IPS-NIHi11 (cell line): ENCODE measurements around the gene BMI1.

Experiments used
- DNase-seq: peaks from one replicate; pipeline ENCODE4 v3.0.0; 2012; ENCODE audit warnings: mixed read lengths, low spot score

The BMI1 gene

GRCh38 chr10:22319980-22320558 lies 830 bp upstream of the BMI1 start:
- no peak for DNase-seq

DNA sequence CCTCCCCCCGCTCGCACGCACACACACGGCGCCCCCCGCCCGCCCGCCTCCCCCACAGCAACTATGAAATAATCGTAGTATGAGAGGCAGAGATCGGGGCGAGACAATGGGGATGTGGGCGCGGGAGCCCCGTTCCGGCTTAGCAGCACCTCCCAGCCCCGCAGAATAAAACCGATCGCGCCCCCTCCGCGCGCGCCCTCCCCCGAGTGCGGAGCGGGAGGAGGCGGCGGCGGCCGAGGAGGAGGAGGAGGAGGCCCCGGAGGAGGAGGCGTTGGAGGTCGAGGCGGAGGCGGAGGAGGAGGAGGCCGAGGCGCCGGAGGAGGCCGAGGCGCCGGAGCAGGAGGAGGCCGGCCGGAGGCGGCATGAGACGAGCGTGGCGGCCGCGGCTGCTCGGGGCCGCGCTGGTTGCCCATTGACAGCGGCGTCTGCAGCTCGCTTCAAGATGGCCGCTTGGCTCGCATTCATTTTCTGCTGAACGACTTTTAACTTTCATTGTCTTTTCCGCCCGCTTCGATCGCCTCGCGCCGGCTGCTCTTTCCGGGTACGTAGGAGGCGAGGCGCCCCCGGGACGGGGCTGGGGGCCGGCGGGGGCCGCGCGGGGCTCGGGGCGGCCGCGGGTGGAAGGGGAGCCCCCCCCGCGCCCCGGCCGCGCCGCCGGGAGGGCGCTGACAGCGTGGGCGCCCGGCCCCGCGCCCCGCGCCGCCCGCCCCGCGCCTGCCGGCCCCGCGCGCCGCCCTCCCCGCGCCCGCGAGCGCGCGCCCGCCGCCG lies 441 bp downstream of the BMI1 start:
- DNase-seq: peak; percentile 58

- peak; percentile 41 for DNase-seq
Observed at GRCh38 chr10:22321924-22322640, 1.2 kb downstream of the BMI1 start.

- DNase-seq: no peak
Observed at GRCh38 chr10:22322641-22323160, 1.8 kb downstream of the BMI1 start.

- no peak for DNase-seq
Observed at GRCh38 chr10:22323538-22324305, 2.8 kb downstream of the BMI1 start.

DNA sequence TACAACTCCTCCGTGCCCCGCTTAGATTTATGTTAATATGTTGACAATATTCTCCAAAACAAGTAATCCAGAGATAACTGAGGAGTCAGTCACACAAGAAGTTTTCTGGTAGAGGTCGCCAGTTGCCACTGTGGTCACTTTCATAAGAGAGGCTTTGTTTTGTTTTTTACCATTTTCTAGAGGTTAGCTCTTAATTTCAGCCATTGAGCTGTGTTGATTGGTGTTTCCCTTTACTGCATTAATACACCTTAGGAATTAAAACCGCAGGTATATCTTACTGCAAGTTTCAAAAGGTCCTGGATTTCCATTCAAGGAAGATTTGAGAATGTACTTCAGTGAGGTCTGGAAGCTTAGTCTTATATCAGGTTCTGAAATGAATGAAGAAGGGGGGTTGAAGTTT lies 3.5 kb downstream of the BMI1 start:
- no peak for DNase-seq

GRCh38 chr10:22324893-22325271 lies 4.0 kb downstream of the BMI1 start:
- DNase-seq: no peak

DNA sequence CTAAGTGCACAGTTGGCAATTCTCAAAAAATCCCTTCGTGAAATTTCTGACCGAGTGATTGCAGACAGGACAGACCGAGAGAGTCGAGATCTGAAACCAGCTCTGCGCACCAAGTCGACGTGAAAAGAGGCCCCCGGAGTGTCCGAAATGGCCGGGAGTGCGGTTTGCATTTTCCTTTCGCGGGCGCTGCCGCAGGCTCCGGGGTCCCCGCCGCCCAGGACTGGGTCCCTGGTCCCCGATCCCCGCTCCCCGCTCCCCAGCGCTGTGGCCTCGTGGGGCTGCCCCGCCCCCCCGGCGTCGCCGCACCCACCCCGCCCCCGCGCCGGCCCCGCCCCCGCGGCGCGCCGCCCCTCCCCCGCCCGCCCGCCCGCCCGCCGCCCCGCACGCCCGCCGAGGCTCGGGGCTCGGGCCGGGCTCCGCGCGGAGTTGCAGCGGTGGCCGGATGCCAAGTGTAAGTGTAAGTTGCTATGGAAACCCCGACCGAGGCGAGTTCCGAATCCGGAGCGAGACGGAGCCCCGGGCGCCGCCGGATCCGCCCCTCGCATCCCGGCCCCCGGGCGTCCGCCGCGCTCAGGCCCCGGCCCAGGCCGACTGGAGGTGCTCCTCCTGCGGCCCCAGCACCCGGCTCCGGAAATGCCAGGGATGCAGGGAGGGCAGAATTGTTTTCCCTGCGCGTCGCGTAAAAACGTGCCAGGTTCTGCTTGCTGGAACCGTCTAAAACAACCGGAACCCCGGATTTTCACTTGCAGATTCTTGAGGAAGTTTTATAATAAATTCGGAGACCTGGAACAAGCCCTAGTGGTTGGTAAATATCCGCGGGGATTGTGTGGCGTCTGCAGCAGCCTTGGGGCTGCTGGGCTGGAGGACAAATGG lies 4.6 kb downstream of the BMI1 start:
- DNase-seq: peak; percentile 86

DNA sequence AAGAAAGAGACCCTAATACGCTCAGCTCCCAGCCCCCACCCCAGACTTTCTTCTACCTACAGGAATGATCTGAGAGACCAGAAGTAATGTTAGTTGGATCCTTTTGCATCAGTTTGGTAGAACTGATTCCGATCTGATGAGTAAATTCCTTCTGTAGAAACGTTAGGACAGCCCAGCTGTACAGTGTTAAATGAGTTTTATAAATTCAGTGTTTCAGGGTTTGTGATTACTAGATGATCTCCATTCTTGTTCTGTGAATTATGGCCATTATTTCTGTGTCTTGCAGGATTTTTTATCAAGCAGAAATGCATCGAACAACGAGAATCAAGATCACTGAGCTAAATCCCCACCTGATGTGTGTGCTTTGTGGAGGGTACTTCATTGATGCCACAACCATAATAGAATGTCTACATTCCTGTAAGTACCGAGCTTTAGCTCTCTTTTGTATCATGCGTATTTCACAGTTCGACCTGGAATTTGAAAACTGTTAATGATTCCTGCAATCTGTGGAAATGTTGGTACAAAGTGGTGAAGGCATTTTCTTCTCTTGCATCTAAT lies 5.3 kb downstream of the BMI1 start:
- DNase-seq: no peak

- DNase-seq: no peak
Observed at GRCh38 chr10:22329150-22329549, 8.3 kb downstream of the BMI1 start.

DNA sequence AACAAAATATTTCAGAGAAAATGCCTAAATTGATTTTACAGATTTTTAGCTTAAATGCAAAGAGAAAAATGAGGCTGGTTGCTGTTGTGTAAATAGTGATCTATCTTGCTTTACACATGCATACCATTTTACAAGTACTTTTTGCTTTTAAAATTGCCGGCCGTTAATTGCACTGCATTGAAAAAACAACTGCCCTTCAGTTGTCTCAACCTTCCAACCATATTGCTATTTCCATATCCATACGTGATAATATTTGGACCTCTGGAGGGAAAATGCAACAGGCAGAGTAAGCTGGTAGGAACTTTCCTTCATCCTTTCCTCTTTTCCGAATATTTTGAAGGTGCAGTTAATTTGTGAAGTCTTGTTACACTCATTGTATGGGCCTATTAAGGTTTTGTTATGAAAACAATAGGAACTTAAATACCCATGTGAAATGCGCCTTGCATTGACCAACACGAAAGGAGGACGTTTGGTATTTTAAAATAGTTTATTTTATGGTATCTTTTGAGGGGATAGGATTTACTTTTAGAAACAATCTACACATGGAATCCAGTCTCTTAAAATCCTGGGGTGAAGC lies 11.3 kb downstream of the BMI1 start:
- DNase-seq: no peak

DNA sequence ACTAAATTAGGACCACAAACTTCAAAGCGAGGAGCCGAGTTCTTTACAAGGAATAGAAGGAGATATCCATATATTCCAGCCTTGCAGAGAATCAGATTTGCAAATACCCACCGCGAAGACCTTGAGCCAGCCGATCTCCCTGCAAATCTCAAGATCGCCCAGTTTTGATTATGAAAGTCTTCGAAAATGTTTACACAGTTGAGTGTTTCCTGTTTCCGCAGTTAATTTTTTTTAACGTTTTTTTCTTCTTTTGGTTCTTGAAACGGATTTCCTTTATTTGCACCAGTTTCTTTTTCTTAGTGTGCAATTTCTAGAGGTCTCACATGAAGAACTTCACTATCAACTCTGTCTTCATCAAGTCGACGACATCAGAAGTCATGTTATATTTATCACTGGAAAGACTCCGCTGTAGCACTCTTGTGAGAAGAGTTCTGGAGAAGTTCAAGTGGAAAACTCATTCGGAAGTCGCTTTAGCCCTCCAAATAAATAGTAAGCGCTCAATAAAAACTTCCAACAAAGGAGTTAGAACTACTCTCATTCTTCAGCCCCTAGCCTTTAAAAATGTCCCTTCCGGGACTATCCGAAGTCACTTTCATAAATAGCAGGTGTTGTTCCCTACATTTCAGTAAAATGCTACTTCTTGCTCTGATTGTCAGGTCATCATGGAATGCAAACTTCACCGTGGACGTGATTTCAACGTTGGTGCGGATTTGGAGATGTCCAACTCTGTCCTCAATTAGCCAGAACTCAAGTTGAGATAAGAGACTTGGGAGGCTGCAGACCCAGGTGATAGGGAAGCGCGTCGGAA lies 12.5 kb downstream of the BMI1 start:
- DNase-seq: no peak

- DNase-seq: peak; percentile 26
Observed at GRCh38 chr10:22333975-22334282, 13.0 kb downstream of the BMI1 start.

- peak; percentile 87 for DNase-seq
Observed at GRCh38 chr10:22334414-22335172, 13.7 kb downstream of the BMI1 start.

GRCh38 chr10:22335173-22335933 lies 14.5 kb downstream of the BMI1 start:
- peak; percentile 63 for DNase-seq

- DNase-seq: no peak
Observed at GRCh38 chr10:22338185-22338900, 17.4 kb downstream of the BMI1 start.

DNA sequence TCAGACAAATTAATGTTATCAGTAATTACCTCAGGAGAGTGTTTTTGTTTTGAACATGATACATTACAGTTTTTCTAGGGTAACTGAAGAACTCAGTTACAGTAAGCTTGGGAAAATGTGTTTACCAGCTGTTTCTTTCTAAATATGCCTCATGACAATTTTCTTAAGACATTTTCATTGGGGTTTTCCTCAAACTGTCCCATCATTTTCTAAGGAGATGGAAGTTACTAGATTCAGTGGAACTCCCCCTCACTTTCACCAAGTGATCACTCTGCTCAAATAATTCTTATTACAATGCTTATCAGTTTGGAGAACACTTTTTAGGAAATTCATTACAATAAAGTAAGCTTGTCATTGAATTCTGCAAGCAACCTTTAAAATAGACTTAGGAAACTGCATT lies 18.0 kb downstream of the BMI1 start:
- DNase-seq: no peak
